Measurements from ENCODE around the gene SNTB2. TPM values are rescaled to one million over a fixed set of nuclear protein-coding genes. Genes with fewer than 3 reads are reported as not detected.

SNTB2 gene
- total RNA-seq, 2 experiments from 2014 or later = 11.8 to 13.0 TPM

DNA sequence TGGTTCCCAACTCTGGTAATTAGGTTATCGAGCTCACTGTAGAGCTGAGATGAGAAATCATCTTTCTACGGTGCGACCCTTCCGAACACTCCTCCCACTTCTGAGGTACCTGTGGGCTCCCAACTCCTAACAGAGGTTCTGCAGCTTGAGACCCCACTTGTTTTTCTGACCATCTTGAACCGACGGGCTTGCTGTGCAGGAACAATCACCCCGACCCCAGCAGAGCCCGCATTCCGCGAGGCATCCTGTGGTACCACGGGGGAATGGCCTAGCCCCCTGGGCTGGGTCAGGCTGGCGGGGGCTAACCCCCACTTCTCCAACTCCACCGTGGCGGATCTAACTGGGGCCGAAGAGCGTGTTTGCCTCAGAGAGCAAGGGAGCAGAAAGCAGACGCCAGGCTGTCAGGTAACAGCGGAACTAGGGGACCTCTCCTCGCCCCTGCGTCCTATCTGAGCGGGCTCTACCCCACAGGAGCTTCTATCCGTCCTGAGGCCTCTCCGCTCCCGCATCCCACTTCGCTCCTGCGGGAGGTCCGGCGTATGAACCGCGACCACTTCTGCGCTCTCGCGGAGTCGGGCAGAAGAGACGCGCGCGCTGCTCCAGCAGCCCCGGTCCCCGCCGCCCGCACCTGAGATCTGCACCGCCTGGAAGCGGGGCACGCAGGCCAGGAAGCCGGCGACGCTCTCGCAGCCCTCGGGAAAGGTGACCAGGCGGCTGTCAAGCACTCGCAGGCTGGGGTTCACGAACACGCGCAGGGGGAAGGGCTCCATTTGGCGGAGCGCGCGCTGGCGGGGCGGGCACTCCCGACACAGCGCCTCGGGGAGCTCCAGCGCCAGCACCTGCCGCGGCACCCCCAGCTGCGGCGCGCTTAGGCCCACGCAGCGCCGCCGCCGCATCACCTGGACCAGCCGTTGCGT lies 142.7 kb downstream of the SNTB2 start:
- peak; percentile 45 for ATAC-seq
- ChIA-PET POLR2A (interaction anchor here (1.0 to 7.2 kb wide), 8 partner anchors 10 to 235 kb away, joined by 3 to 93 read pairs (median 4); partner anchors contain the start of genes COG8 and NIP7), CTCF (interaction anchor here (1.0 to 4.4 kb wide), 3 partner anchors 10 to 425 kb away, joined by 3 to 28 read pairs (median 3); partner anchors contain the start of genes COG8, NIP7 and NOB1)
- peak overlapping the region; percentile 80 for H3K27ac Mint-ChIP-seq
- peak; percentile 51 for DNase-seq
- H3K9me3 Mint-ChIP-seq = no peaks in the 10 kb centered on the region
- intact Hi-C loops (cut with micrococcal nuclease) = loop anchor here (1.0 kb wide), 1 partner anchor 10 kb away; the partner anchor contains the start of genes COG8 and NIP7
- H3K27me3 Mint-ChIP-seq = no peaks in the 10 kb centered on the region
- peak overlapping the region; percentile 84 for H3K4me3 Mint-ChIP-seq
- H3K36me3 Mint-ChIP-seq (ENCODE audit: low read depth) = peaks cover 56% of the 10 kb centered on the region
- TF ChIP-seq, protein P1, sequence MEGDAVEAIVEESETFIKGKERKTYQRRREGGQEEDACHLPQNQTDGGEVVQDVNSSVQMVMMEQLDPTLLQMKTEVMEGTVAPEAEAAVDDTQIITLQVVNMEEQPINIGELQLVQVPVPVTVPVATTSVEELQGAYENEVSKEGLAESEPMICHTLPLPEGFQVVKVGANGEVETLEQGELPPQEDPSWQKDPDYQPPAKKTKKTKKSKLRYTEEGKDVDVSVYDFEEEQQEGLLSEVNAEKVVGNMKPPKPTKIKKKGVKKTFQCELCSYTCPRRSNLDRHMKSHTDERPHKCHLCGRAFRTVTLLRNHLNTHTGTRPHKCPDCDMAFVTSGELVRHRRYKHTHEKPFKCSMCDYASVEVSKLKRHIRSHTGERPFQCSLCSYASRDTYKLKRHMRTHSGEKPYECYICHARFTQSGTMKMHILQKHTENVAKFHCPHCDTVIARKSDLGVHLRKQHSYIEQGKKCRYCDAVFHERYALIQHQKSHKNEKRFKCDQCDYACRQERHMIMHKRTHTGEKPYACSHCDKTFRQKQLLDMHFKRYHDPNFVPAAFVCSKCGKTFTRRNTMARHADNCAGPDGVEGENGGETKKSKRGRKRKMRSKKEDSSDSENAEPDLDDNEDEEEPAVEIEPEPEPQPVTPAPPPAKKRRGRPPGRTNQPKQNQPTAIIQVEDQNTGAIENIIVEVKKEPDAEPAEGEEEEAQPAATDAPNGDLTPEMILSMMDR (IDR thresholded peaks at IDR 0.05) = no peak
- H3K4me1 Mint-ChIP-seq (ENCODE audit: low read depth) = peaks cover 43% of the 10 kb centered on the region

DNA sequence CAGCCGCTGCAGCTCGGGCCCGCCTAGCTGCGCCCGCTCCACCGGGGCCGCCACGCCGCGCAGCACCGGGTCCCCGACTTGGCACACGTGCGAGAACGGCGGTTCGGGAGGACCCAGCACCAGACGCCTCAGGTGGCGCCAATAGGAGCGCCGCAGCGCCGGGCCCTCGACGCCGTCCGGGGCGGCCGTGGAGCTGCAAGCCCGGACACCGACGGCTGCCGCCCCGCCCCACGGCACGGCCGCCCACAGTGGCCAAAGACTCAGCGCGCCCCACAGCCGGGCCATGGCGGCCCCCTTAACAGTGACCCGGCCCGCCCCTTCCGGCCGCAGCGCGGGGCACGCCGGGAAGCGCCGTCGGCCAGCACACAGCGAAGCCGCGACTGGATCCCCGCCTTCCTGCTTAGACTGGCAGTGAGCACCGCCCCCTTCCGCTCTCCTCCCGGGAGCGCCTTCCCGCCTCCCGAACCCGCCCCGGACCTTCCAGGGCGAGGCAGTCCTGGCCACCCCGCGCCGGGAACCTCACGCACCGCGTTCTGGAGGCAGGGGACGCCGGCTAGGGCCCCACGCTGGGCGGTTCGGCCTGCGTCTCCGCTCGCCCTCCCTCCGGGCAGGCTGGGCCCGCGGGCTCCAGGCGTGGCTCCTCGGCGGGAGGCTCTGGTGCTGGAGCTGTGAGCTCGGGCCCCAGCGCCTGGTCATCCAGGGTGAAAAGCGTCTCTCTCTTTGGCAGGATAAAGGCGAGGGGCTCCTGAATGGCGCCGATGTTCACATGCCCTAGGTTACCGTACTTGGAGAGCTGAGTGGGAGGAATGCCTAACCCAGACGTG lies 143.5 kb downstream of the SNTB2 start, which contains the start of gene PDF:
Gene PDF (minus strand): TSS at position 303 of the 824 bp plus-strand sequence. CDS start 18 bp downstream, at position 285.
- Mint-ChIP-seq H3K4me3 (peak within 1 kb of the TSS; percentile 84), H3K9me3 (no peaks in the 10 kb centered on the region), H3K27me3 (no peaks in the 10 kb centered on the region), H3K27ac (peak within 1 kb of the TSS; percentile 87), H3K4me1 (ENCODE audit: low read depth) (peaks cover 40% of the 10 kb centered on the region), H3K36me3 (ENCODE audit: low read depth) (peaks cover 61% of the 10 kb centered on the region)
- DNase-seq (peak; percentile 85), ATAC-seq (peak; percentile 97)
- POLR2A ChIA-PET = interaction anchor here (1.0 to 7.2 kb wide), 8 partner anchors 9 to 234 kb away, joined by 3 to 93 read pairs (median 3); partner anchors contain the start of genes COG8 and NIP7
- CTCF ChIA-PET = interaction anchor here (4.4 kb wide), 1 partner anchor 9 kb away, joined by 28 read pairs; the partner anchor contains the start of genes COG8 and NIP7
- intact Hi-C loops (cut with micrococcal nuclease) = loop anchor here (1.0 kb wide), 1 partner anchor 9 kb away; the partner anchor contains the start of genes COG8 and NIP7
- TF ChIP-seq, protein P1 (IDR thresholded peaks at IDR 0.05) = no peak

GRCh38 chr16:69334696-69335095 lies 147.7 kb downstream of the SNTB2 start:
- Mint-ChIP-seq H3K27me3 (no peaks in the 10 kb centered on the region), H3K4me1 (ENCODE audit: low read depth) (peaks cover 34% of the 10 kb centered on the region), H3K36me3 (ENCODE audit: low read depth) (peaks cover 50% of the 10 kb centered on the region), H3K27ac (no peak overlapping the region), H3K9me3 (no peaks in the 10 kb centered on the region), H3K4me3 (no peak overlapping the region)
- intact Hi-C loops (cut with micrococcal nuclease) = no loop called here
- ChIA-PET CTCF (no interaction called here), POLR2A (interaction anchor here (1.0 kb wide), 1 partner anchor 10 kb away, joined by 3 read pairs; no protein-coding TSS in a partner anchor)
- ATAC-seq = no peak
- TF ChIP-seq, protein P1 (IDR thresholded peaks at IDR 0.05) = no peak
- no peak for DNase-seq

DNA sequence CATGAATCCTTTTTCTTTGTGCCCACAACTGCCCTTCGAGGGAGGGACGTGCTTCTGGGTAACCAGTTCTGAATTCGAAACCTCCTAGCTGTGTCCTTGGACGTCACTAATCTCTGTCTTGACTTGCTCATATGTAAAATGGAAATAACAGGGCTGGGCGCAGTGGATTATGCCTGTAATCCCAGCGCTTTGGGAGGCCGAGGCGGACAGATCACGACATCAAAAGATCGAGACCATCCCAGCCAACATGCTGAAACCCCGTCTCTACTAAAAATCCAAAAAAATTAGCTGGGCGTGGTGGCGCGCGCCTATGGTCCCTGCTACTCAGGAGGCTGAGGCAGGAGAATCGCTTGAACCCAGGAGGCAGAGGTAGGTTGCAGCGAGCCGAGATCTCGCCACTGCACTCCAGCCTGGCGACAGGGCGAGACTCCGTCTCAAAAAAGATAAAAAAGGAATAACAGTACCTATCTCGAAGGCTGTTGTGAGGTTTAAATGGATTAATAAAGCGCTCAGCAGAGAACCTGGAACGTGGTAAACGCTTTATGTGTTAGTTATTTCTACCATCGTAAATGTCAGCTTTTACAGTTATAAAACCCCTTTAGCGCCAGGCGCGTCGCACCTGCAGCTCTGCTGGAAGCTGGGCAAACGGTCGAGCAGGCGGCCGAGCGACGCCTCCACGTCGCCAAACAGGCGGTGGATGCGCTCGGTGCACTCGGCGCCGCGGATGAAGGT lies 151.8 kb downstream of the SNTB2 start:
- no peaks in the 10 kb centered on the region for H3K27me3 Mint-ChIP-seq
- peaks cover 54% of the 10 kb centered on the region for H3K4me1 Mint-ChIP-seq (ENCODE audit: low read depth)
- ChIA-PET CTCF (interaction anchor here (0.7 to 3.3 kb wide), 10 partner anchors 8 to 692 kb away, joined by 3 to 28 read pairs (median 4); partner anchors contain the start of genes NOB1 and PDF), POLR2A (interaction anchor here (1.0 to 6.9 kb wide), 5 partner anchors 9 to 416 kb away, joined by 3 to 72 read pairs (median 3); partner anchors contain the start of gene PDF)
- H3K36me3 Mint-ChIP-seq (ENCODE audit: low read depth) = peaks cover 66% of the 10 kb centered on the region
- H3K27ac Mint-ChIP-seq = peak overlapping the region; percentile 99
- no peaks in the 10 kb centered on the region for H3K9me3 Mint-ChIP-seq
- intact Hi-C loops (cut with micrococcal nuclease) = loop anchor here (1.0 kb wide), 1 partner anchor 8 kb away; the partner anchor contains the start of gene PDF
- peak overlapping the region; percentile 97 for H3K4me3 Mint-ChIP-seq
- TF ChIP-seq, protein P1 (IDR thresholded peaks at IDR 0.05) = no peak
- ATAC-seq (no peak), DNase-seq (no peak)

Data from activated CD8-positive, alpha-beta T cell treated with anti-CD3 and anti-CD28 coated beads for 36 hours (primary cell).